HL-60/S4 treated with retinoic acid at 250 ng/mL for 4 days and 3 days (cell line): ENCODE results near the gene DKK2.

Experiments used
- in situ Hi-C: fragments of 300-500 bp; cut with MboI; formaldehyde crosslinking; loops from 2 replicates; pipeline ENCODE4 v1.7.0; 2022; ENCODE audit warnings: low sequenced_read_pairs

Gene DKK2, protein sequence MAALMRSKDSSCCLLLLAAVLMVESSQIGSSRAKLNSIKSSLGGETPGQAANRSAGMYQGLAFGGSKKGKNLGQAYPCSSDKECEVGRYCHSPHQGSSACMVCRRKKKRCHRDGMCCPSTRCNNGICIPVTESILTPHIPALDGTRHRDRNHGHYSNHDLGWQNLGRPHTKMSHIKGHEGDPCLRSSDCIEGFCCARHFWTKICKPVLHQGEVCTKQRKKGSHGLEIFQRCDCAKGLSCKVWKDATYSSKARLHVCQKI

GRCh38 chr4:107035819-107036583 lies at the start of gene DKK2:
DKK2 (minus strand) TSS chr4:107036313; CDS start chr4:107035591, 722 bp downstream.
- in situ Hi-C loops, result no loop called here

DNA sequence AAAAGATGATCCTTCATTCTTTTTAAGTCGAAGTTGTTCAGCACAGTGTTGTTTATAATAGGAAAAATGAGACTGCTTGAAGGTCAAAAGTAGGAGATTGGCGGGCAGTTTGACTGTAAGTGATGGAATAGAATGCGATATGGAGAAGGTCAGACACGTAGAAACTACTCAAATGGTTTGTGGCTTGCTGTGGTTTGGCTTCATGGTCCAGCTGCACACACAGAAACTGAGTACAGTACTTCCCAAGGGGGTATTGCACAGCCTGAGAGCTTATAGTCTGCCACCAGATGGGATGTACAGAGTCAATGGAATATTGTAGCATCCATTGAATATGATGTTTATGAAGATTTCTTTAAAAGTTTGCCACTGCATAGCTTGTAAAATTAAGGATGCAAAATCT lies 41.1 kb upstream of the DKK2 start:
- in situ Hi-C loops, result no loop called here

DNA sequence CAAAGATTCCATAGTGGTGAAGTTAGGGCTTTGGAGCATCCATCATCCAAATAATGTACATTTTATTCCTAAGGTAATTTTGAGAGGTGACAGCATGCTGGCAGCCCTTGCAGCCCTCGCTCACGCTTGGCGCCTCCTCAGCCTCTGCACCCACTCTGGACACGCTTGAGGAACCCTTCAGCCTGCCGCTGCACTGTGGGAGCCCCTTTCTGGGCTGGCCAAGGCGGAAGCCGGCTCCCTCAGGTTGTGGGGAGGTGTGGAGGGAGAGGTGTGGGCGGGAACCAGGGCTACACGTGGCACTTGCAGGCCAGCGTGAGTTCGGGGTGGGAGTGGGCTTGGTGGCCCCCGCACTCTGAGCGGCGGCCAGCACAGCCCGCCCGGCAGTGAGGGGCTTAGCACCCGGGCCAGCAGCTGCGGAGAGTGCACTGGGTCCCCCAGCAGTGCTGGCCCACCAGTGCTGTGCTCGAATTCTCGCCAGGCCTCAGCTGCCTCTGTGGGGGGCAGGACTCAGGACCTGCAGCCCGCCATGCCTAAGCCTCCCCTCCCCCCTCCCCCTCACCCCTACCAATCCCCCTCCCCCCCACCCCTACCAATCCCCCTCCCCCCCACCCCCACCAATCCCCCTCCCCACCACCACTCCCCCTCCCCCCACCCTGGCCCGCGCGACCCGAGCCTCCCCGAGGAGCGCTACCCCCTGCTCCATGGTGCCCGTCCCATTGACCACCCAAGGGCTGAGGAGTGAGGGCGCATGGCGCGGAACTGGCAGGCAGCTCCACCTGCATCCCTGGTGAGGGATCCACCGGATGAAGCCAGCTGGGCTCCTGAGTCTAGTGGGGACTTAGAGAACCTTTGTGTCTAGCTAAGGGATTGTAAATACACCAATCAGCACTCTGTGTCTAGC lies 37.0 kb upstream of the DKK2 start:
- in situ Hi-C loops, result no loop called here

GRCh38 chr4:107071108-107071507 lies 35.0 kb upstream of the DKK2 start:
- in situ Hi-C loops, result no loop called here

DNA sequence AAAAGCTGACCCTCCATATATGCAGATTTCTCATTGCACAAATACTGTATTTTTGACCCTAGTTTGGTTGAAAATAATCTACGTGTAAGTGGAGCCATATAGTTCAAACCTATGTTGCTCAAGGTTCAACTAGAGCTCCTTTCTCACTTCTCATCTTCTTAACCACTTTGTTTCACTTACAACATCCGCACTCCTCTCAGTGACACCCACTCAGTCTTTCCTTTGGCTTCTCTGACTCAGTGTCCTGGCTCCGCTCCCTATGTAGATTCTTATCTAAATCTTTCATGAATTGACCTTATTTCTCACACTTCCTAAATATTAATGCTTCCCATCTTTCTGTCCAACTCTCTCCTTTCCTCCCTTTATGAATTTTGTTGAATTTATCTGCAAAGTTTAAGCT lies 32.9 kb upstream of the DKK2 start:
- in situ Hi-C loops, result no loop called here

DNA sequence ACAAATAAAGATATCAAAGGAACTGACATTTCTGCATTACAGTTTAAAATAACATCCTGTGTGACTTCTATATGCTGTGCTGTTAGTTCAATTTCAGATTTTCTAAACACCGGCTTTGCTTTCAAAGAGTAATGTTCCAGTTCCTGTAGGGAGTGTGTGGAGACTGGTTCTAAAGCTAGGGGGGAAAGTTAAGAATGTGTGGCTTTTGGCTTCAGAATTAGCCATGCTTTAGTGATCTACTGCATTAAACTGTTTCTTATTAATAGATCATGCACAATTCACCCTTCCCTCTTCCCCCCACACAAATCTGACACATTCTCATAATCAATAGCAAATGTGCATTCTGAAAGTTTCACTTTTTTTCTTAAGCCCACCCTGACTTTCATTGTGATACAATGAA lies 32.0 kb upstream of the DKK2 start:
- in situ Hi-C loops, result no loop called here

GRCh38 chr4:107066621-107067020 lies 30.5 kb upstream of the DKK2 start:
- in situ Hi-C loops, result no loop called here

- in situ Hi-C loops, result no loop called here
Observed at GRCh38 chr4:107065201-107065600, 29.1 kb upstream of the DKK2 start.

- in situ Hi-C loops, result no loop called here
Observed at GRCh38 chr4:107060388-107060787, 24.3 kb upstream of the DKK2 start.

GRCh38 chr4:107058828-107059227 lies 22.7 kb upstream of the DKK2 start:
- in situ Hi-C loops, result no loop called here

GRCh38 chr4:107050525-107051135 lies 14.5 kb upstream of the DKK2 start:
- in situ Hi-C loops, result no loop called here

- in situ Hi-C loops, result no loop called here
Observed at GRCh38 chr4:107046261-107046660, 10.1 kb upstream of the DKK2 start.

DNA sequence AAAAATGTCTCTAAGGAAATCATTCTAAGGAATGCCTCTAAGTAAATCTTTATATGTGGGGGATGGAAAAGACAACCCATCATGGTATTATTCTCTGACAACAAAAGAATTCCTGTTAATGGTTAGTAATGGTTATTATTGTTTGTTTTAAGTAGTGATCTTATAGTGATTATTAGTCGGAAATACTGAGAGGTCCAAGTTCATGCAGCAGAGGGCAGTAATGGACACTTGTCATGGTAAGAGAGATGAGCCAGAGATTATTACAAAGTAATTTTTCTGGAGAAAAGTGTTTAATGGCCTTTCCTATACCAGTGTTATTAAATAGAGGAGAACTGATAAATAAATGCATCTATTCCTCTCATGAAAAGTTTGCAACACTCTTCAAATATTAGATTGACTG lies 8.1 kb upstream of the DKK2 start:
- in situ Hi-C loops, result no loop called here

DNA sequence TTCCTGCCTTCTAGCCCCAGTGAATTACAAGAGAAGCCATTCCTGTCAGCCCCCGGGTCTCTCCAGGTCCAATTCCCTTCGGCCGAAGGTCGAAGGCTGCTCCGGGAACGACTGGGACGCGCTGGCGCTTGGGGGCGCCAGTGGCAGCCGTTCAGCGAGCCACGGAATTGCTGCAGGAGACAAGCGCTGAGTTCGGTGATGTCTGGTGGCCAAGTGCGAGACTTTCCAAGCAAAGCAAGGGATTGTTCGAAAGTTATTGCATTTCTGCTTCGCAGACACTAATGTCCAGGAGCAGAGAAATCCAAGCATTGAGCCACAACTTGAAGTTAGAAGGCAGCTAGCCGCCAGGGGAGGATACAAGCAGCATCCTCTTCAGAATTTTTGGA lies 1.1 kb upstream of the DKK2 start:
- in situ Hi-C loops, result no loop called here

GRCh38 chr4:107036584-107037198 lies 578 bp upstream of the DKK2 start:
- in situ Hi-C loops, result no loop called here

GRCh38 chr4:107034996-107035818 lies 906 bp downstream of the DKK2 start:
- in situ Hi-C loops, result no loop called here

DNA sequence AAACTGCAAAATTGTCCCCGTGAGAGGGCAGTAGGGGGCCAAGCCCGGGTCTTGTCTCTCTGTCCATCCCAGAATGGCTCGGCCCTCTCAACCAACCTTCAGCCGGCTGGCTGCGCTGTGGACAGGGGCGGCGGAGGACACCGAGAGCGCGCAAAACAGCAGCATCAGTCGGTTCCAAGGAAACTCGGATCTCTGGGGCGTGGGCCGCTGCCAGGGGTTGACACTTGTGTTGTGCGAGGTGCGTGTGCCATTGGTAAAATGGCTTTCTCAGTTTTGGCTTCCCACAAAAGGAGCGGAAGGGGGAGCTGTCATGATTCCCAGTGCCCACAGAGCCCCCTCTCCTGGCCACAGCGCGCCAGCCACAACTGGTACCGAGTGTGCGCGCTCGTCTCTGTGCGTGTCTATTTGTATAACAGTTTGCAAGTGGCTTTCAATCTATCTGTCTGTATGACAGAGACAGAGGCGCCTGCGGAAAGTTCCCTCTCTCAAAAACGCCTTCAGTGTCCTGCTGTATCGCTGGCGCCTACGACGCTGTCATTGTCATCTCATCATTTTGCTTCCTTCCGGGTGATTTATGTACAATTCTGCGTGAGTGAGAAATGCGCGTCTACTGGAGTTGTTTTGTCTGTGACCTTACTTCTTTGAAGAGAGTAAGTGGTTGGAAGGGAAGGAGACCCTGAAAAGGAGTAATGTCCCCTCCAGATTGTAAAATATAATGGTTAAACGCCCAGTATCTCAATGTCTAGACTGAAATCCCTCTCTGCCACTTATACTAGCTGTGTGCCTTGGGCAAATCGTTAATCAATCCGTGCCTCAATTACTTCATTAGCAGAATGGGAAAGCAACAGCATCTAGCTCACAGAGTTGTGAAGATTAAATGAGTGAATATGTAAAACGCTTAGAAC lies 1.8 kb downstream of the DKK2 start:
- in situ Hi-C loops, result no loop called here

DNA sequence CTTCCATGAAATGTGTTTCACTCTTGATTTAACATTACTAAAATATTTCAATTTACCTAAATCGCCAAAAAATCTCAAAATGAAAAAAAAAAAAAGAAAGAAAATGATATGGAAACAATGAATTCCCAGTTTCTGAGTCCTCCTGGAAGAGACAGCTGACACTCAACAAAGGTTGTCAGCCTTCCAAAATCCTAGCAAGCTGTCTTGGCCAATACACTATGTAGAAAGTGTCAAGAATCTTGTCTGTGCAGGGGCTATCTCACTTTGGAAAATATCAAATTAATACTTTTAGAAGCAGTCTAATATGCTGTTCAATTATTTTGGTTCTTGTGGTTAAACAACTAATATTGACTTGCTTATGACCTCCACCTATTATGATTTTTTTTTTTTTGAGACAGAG lies 8.7 kb downstream of the DKK2 start:
- in situ Hi-C loops, result no loop called here

- in situ Hi-C loops, result no loop called here
Observed at GRCh38 chr4:107018344-107018735, 17.8 kb downstream of the DKK2 start.
